ENCODE results near the gene NAT8L.

DNA sequence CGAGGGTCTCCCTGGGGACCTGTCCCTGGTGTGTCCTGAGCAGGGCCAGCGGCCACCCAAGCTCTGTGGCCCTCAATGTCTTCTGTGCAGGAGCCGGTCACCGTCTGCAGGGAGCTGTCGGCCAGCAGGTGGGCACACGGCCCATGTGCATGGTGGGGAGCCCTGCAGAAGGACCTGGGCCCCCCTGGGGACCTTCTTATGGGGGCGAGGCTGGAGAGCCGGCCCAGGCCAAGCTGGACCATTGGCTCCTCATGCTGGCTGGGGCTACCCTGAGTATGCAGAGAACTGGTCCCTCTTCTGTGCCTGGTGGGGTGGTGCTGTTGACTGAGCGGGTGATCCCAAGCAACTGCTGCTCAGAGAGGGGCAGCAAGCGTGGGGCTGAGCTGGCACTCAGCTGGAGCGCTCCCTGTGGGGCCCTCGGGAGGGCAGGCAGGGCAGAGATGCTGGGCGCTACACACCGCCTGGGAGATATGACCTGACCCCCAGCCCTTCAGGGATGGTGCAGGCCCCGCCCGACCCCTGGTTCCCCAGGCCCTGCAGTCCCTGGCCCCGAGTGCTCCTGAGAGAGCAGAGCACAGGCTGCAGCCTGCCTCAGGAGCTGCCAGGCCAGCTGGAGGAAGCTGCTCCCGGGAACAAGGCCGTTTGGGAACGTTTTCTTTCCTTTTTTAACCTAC, 14.8 kb downstream of the NAT8L start:
- no peak for TF ChIP-seq MXI1 (conservative IDR thresholded peaks at IDR 0.05; ENCODE audit: poor library complexity, severe bottlenecking)
- TF ChIP-seq, protein P1, sequence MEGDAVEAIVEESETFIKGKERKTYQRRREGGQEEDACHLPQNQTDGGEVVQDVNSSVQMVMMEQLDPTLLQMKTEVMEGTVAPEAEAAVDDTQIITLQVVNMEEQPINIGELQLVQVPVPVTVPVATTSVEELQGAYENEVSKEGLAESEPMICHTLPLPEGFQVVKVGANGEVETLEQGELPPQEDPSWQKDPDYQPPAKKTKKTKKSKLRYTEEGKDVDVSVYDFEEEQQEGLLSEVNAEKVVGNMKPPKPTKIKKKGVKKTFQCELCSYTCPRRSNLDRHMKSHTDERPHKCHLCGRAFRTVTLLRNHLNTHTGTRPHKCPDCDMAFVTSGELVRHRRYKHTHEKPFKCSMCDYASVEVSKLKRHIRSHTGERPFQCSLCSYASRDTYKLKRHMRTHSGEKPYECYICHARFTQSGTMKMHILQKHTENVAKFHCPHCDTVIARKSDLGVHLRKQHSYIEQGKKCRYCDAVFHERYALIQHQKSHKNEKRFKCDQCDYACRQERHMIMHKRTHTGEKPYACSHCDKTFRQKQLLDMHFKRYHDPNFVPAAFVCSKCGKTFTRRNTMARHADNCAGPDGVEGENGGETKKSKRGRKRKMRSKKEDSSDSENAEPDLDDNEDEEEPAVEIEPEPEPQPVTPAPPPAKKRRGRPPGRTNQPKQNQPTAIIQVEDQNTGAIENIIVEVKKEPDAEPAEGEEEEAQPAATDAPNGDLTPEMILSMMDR (IDR thresholded peaks at IDR 0.05; ENCODE audit: poor library complexity, severe bottlenecking), result no peak
- TF ChIP-seq EZH2 (IDR thresholded peaks at IDR 0.05; ENCODE audit: borderline replicate concordance, insufficient read depth, low read length, poor library complexity, severe bottlenecking), result no peak
- TF ChIP-seq, protein P2, sequence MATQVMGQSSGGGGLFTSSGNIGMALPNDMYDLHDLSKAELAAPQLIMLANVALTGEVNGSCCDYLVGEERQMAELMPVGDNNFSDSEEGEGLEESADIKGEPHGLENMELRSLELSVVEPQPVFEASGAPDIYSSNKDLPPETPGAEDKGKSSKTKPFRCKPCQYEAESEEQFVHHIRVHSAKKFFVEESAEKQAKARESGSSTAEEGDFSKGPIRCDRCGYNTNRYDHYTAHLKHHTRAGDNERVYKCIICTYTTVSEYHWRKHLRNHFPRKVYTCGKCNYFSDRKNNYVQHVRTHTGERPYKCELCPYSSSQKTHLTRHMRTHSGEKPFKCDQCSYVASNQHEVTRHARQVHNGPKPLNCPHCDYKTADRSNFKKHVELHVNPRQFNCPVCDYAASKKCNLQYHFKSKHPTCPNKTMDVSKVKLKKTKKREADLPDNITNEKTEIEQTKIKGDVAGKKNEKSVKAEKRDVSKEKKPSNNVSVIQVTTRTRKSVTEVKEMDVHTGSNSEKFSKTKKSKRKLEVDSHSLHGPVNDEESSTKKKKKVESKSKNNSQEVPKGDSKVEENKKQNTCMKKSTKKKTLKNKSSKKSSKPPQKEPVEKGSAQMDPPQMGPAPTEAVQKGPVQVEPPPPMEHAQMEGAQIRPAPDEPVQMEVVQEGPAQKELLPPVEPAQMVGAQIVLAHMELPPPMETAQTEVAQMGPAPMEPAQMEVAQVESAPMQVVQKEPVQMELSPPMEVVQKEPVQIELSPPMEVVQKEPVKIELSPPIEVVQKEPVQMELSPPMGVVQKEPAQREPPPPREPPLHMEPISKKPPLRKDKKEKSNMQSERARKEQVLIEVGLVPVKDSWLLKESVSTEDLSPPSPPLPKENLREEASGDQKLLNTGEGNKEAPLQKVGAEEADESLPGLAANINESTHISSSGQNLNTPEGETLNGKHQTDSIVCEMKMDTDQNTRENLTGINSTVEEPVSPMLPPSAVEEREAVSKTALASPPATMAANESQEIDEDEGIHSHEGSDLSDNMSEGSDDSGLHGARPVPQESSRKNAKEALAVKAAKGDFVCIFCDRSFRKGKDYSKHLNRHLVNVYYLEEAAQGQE (IDR thresholded peaks at IDR 0.05; ENCODE audit: borderline replicate concordance), result no peak
- no peak for TF ChIP-seq POLR2AphosphoS5 (IDR thresholded peaks at IDR 0.05)
- no peak for TF ChIP-seq RAD21 (conservative IDR thresholded peaks at IDR 0.05)
- no peak for TF ChIP-seq SMC3 (conservative IDR thresholded peaks at IDR 0.05; ENCODE audit: poor library complexity)

All from neural cell (in vitro differentiated cells).